Adipocyte (in vitro differentiated cells): ENCODE results near the gene DGKD.
A peak's percentile ranks its signal among the peaks of the same experiment; 100 is the strongest.

Experiments
- DNase-seq: peaks from one replicate; pipeline ENCODE4 v3.0.0-alpha.2; 2015; ENCODE audit warnings: low read depth
- H3K27me3 ChIP-seq: replicated peaks from 2 replicates; pipeline ENCODE4 v1.7.0; 2013; ENCODE audit warnings: mild to moderate bottlenecking, low read length, moderate library complexity; ENCODE audit not compliant: control insufficient read depth, insufficient read depth
- H3K36me3 ChIP-seq: 2 replicates; pipeline ENCODE4 v1.7.0; 2013; ENCODE audit warnings: low read length, mild to moderate bottlenecking, moderate library complexity; ENCODE audit not compliant: control insufficient read depth, insufficient read depth, severe bottlenecking
- H3K4me1 ChIP-seq: 2 replicates; pipeline ENCODE4 v1.7.0; 2013; ENCODE audit warnings: mild to moderate bottlenecking, low read length, moderate library complexity; ENCODE audit not compliant: control insufficient read depth, insufficient read depth
- H3K4me3 ChIP-seq: 2 replicates; pipeline ENCODE4 v1.7.0; 2013; ENCODE audit warnings: mild to moderate bottlenecking, low read length, moderate library complexity
- H3K9ac ChIP-seq: 2 replicates; pipeline ENCODE4 v1.7.0; 2013; ENCODE audit warnings: mild to moderate bottlenecking, low read length, moderate library complexity
- H3K9me3 ChIP-seq: 2 replicates; pipeline ENCODE4 v1.7.0; 2013; ENCODE audit warnings: mild to moderate bottlenecking, low read length, moderate library complexity; ENCODE audit not compliant: control insufficient read depth

Gene DGKD

DNA sequence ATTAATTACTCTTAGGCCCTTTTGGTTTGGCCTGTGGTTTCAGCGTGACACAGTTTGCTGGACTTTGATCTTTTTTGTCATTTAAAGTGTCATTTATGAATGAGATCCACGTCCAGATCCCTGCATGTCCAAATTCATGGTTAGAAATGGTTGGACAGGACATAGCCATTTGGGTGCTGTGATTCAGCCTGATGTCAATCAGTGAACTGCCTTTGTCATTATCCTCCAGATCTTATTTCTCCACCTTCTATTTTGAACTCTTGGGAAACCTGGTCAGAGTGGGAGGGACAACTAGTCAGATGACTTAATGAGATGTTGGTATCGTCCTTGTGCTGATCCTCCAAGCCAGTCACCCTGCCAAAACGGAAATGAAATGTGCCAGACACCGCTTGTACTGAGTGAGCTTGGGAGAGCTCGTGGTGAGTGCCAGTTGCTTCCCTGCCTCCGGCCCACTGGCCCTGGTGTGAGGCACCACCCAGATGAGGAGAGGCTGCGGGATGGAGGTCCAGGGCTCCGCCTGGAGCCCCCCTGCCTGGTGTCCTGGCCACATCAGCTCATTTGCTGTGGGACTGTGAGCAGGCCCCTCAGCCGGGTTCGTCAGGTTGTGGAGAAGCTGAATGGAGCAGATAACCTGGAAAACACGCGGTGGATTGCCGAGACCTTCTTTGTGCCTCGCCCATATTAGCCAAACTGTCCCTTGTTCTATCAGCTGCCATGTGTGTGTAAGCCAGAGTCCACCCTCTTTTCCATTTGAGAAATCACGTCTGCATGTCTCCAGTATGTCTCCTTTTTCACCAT lies 70.1 kb downstream of the DGKD start:
- Histone ChIP-seq H3K9me3 (peaks cover 9% of the 10 kb centered on the region), H3K4me3 (no peak overlapping the region), H3K9ac (no peak overlapping the region), H3K27me3 (no peaks in the 10 kb centered on the region), H3K36me3 (no peaks in the 10 kb centered on the region), H3K4me1 (peaks cover 9% of the 10 kb centered on the region)
- no peak for DNase-seq

DNA sequence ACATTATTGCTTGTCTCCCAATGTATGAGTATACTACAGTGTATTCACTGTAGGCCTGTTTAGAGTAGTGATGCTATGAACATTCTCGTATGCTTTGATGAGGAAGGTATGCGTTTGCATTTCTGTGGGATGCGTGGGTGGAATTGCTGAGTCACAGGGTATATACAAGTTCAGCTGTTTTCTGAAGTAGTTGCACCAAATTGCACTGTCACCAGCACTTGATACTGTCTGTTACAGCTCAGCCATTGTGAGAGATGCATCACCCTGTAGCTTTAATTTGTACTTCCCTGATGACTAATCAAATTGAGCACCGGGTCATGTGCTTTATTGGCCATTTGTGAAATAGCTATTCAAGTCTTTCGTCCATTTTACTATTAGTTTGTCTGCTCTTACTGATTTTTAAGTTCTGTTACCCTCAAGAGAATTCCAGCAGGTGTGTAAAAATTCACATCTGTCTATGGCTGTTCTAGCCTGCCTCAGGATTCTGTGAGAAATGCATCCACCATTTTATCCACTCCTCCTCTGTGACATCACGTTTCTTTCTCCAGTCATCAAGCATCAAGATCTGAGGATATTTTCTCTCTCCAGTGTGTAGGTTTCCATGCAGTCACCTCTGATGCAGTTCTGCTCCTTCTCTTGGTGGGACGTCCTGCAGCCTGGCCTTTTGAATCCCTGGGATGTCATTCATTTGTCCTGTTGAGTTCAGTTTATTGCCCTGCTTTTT lies 72.5 kb downstream of the DGKD start:
- Histone ChIP-seq H3K9me3 (peaks cover 9% of the 10 kb centered on the region), H3K36me3 (no peaks in the 10 kb centered on the region), H3K9ac (no peak overlapping the region), H3K4me3 (no peak overlapping the region), H3K27me3 (no peaks in the 10 kb centered on the region), H3K4me1 (peaks cover 19% of the 10 kb centered on the region)
- DNase-seq: peak; percentile 50

DNA sequence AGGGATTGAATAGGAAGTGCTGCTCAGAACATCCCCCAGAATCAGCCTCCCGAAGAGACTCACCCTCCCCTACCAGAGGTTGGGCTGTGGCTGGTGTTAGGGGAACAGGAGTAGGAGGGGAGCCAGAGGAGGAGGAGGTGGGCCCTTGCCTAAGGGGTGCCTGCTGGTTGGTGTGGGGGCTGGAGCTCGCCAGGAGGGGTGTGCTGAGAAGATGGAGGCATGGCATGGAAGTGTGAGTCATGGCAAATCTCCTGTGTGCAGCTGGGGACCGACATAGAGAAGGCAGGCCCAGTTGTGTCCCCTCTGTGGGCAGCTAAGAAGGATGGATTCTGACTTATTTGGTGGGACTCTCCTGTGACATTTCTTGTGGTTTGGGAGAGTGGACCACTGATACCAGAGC lies 73.7 kb downstream of the DGKD start:
- Histone ChIP-seq H3K9me3 (peaks cover 9% of the 10 kb centered on the region), H3K9ac (no peak overlapping the region), H3K4me3 (no peak overlapping the region), H3K4me1 (peaks cover 10% of the 10 kb centered on the region), H3K27me3 (no peaks in the 10 kb centered on the region), H3K36me3 (no peaks in the 10 kb centered on the region)
- DNase-seq: no peak

DNA sequence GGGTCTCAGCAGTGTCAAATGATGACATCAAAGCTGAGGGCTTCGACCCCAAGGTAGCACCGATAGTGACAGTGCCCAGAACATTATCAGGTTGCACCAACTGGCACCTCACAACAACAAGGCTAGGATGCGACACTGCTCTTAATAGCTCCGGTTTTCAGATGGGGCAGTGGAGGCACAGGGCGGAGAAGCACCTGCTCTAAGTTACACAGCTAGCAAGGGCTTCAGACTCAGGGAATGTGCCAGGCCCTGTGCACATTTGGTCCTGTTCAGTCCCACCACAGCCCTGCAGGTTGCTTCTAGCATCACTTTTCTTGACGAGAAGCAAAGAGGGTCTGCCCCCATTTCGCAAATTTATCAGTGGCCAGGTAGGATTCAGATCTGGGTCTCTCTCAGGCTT lies 74.1 kb downstream of the DGKD start:
- H3K4me3 ChIP-seq: no peak overlapping the region
- DNase-seq: no peak
- H3K27me3 ChIP-seq: no peaks in the 10 kb centered on the region
- H3K9me3 ChIP-seq: peaks cover 9% of the 10 kb centered on the region
- peaks cover 10% of the 10 kb centered on the region for H3K4me1 ChIP-seq
- no peaks in the 10 kb centered on the region for H3K36me3 ChIP-seq
- no peak overlapping the region for H3K9ac ChIP-seq

DNA sequence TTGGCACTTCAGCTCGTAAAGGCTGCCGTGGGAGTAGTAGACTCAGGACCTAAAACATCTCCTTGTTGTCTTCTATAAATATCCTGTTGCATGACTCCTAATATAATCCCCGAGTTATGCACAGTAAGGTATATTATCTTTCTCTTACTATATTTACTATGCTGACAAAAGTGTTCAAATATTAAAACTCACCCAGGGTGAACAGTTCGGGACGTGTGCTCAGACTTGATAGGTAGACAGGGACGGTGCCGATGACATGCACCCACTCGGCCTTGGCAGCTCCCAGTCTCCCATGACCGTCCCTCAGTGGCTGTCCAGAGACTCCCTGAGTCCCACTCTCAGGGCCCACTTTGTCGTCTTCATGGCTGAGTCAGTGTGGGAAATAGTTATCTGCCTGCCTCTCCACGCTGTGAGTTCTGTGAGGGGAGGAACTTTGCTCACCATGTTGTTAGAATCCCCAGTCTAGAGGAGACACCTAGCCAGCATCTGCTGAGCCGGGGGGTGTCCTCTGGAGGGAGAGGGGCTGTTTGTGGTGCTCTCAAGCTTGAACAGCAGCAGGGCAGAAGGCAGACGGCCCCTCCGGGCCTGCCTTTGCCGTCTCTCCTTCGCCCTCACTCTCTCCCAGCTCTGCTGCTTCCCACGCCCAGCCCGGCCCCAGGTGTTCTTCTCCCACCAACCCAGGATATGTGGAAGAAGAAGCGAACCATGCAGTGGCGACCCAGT lies 75.0 kb downstream of the DGKD start:
- no peaks in the 10 kb centered on the region for H3K27me3 ChIP-seq

DNA sequence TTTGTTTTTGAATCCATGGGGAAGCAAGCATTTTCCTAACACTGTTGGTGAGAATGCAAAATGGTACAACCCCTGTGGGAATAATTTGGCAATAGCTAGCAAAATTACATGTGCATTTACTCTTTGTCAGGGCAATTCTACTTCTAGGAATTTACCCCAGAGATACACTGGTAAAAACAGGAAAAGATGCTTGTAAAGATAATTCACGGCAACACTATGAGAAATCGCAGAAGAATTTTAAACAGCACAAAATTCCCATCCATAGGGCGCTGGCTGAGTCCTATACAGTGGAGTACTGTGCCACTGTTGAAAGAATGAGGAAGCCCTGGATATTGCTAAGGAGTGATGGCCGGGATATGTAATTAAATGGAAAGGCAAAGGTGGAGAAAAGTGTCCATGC lies 75.8 kb downstream of the DGKD start:
- H3K36me3 ChIP-seq: no peaks in the 10 kb centered on the region
- no peak overlapping the region for H3K4me3 ChIP-seq
- H3K4me1 ChIP-seq: peaks cover 10% of the 10 kb centered on the region
- no peaks in the 10 kb centered on the region for H3K27me3 ChIP-seq
- H3K9ac ChIP-seq: no peak overlapping the region
- peak; percentile 59 for DNase-seq
- peaks cover 9% of the 10 kb centered on the region for H3K9me3 ChIP-seq

More for the DNA sequence above, 75.0 kb downstream of the DGKD start:
- Histone ChIP-seq H3K9me3 (peaks cover 9% of the 10 kb centered on the region), H3K4me3 (no peak overlapping the region), H3K9ac (no peak overlapping the region), H3K4me1 (peaks cover 10% of the 10 kb centered on the region), H3K36me3 (no peaks in the 10 kb centered on the region)
- DNase-seq: no peak

DNA sequence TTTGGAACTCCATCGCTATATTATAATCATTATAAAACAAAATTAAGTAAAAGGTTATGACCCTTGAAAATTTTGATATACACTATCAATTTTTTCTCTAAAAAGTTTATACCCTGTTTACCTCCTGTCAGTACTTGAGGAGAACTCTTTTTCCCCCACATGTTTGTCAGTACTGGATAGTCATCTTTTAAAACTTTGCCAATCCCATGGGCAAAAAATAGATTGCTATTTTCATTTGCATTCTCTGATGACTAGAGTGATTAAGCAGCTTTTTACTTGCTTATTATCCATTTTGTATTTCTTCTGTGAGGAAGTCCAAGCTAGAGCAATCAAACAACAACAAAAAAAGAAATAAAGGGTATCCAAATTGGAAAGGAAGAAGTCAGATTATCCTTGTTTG lies 76.4 kb downstream of the DGKD start:
- Histone ChIP-seq H3K4me3 (no peak overlapping the region), H3K9me3 (peaks cover 9% of the 10 kb centered on the region), H3K4me1 (peaks cover 10% of the 10 kb centered on the region), H3K27me3 (no peaks in the 10 kb centered on the region), H3K9ac (no peak overlapping the region), H3K36me3 (peaks cover 1% of the 10 kb centered on the region)
- DNase-seq: no peak

DNA sequence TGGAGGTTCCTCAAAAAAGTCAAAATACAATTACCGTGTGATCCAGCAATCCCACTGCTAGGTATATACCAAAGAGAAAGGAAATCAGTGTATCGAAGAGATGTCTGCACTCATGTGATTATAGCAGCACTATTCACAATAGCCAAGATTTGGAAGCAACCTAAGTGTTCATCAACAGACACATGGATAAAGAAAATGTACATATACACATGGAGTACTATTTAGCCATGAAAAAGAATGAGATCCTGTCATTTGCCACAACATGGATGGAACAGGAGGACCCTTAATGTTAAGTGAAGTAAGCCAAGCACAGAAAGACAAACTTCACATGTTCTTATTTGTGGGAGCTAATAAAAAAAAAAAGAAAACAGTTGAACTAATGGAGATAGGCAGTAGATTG lies 78.7 kb downstream of the DGKD start:
- Histone ChIP-seq H3K4me1 (peaks cover 10% of the 10 kb centered on the region), H3K9ac (no peak overlapping the region), H3K4me3 (no peak overlapping the region), H3K9me3 (no peaks in the 10 kb centered on the region), H3K27me3 (no peaks in the 10 kb centered on the region), H3K36me3 (peaks cover 11% of the 10 kb centered on the region)
- DNase-seq: no peak

DNA sequence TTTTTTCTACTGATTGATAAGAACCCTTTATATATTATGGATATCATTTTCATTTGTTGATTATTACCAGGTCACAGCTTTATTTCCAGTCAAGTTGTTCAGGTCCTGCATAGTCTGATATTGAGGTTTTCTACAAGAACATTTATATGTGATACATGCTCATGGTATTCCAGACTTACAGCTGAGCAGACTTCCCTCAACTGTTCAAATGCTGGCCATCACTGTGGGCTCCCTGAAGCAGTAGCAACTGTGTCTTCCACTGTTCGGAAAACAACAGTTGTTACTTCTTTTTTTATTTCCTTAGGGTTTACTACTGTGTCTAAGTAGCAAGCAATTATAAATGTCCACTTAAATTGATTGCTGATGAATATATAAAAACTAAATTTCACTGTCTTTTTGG lies 79.5 kb downstream of the DGKD start:
- Histone ChIP-seq H3K27me3 (no peaks in the 10 kb centered on the region), H3K4me3 (no peak overlapping the region), H3K4me1 (peaks cover 10% of the 10 kb centered on the region), H3K9ac (no peak overlapping the region), H3K36me3 (peaks cover 11% of the 10 kb centered on the region), H3K9me3 (no peaks in the 10 kb centered on the region)
- no peak for DNase-seq

DNA sequence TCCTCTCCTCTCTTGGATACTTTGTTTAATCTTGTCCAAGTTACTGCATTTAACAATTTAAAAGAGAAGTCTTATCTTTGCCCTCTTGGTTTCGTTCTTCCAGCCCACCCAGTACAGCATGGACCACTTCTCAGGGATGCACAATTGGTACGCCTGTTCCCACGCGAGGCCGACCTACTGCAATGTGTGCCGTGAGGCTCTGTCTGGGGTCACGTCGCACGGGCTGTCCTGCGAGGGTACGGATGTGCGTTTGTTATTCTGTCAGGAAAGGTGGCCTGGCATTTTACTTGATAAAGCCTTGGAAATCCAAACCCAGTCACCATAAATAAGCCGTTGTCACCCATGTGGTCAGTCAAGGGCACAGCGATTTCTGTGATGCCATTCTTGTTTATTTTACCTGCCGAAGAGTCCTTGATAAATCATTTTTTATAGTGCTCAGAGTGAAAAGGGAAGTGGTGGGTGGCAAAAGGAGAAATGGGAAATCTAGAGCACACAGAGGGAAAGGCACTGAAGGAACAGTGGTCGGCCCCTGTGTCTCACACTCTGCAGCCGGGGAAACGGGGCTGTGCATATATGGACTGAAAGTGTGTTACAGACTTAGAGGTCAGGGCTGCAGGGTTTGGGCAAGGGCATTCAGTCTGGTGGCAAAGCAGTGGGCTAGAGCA lies 80.5 kb downstream of the DGKD start:
- Histone ChIP-seq H3K4me1 (peaks cover 16% of the 10 kb centered on the region), H3K9me3 (no peaks in the 10 kb centered on the region), H3K9ac (no peak overlapping the region), H3K36me3 (peaks cover 11% of the 10 kb centered on the region), H3K27me3 (no peaks in the 10 kb centered on the region), H3K4me3 (no peak overlapping the region)
- DNase-seq: no peak
